Kidney epithelial cell (primary cell): Measurements from ENCODE around the gene ZFR2. TPM values are rescaled to one million over a fixed set of nuclear protein-coding genes. Genes with fewer than 3 reads are reported as not detected.

Experiments
- DNase-seq: peaks from one replicate; pipeline ENCODE4 v3.0.0-alpha.2; 2010; ENCODE audit warnings: low read depth
- H3K27me3 ChIP-seq: 2 replicates; pipeline ENCODE4 v1.6.0; 2011; ENCODE audit warnings: low read length; ENCODE audit not compliant: control insufficient read depth, insufficient read depth
- H3K36me3 ChIP-seq: 2 replicates; pipeline ENCODE4 v1.5.1; 2011; ENCODE audit warnings: low read length; ENCODE audit not compliant: control insufficient read depth, insufficient read depth
- H3K4me3 ChIP-seq: 2 replicates; pipeline ENCODE4 v1.5.1; 2011; ENCODE audit warnings: low read depth, mild to moderate bottlenecking, control low read depth, low read length
- CTCF ChIP-seq: IDR thresholded peaks from 2 replicates; pipeline ENCODE4 v1.5.1; 2011; ENCODE audit warnings: mild to moderate bottlenecking, moderate library complexity, low read length, control low read depth, inconsistent platforms; ENCODE audit not compliant: insufficient read depth, poor library complexity, severe bottlenecking
- total RNA-seq: library from RNA; depleted of rRNA; stranded (reverse); fragments of >200 nt; gene quantifications from 2 replicates; pipeline ENCODE4 v1.2.3, GENCODE V29; 2015

Gene ZFR2
- total RNA-seq, 1 donor from 2014 or later, result 0.17 TPM

GRCh38 chr19:3855320-3855719, 13.5 kb downstream of the ZFR2 start:
- Histone ChIP-seq H3K27me3 (peaks cover 2% of the 10 kb centered on the region), H3K4me3 (no peak overlapping the region), H3K36me3 (no peaks in the 10 kb centered on the region)
- TF ChIP-seq CTCF, result no peak
- DNase-seq, result no peak

- TF ChIP-seq CTCF, result peak; percentile 23
- Histone ChIP-seq H3K27me3 (no peaks in the 10 kb centered on the region), H3K36me3 (no peaks in the 10 kb centered on the region), H3K4me3 (no peak overlapping the region)
- peak; percentile 52 for DNase-seq
These were observed 16.1 kb downstream of the ZFR2 start for GRCh38 chr19:3852614-3853254.

GRCh38 chr19:3852177-3852511, 16.7 kb downstream of the ZFR2 start:
- TF ChIP-seq CTCF, result no peak
- no peaks in the 10 kb centered on the region for H3K27me3 ChIP-seq
- H3K36me3 ChIP-seq, result no peaks in the 10 kb centered on the region

GRCh38 chr19:3851254-3852176, 17.3 kb downstream of the ZFR2 start:
- no peak for TF ChIP-seq CTCF
- H3K4me3 ChIP-seq, result no peak overlapping the region
- no peaks in the 10 kb centered on the region for H3K36me3 ChIP-seq
- DNase-seq, result no peak
- H3K27me3 ChIP-seq, result no peaks in the 10 kb centered on the region

More at GRCh38 chr19:3852177-3852511, 16.7 kb downstream of the ZFR2 start:
- no peak for DNase-seq
- H3K4me3 ChIP-seq, result no peak overlapping the region

GRCh38 chr19:3850320-3850972, 18.4 kb downstream of the ZFR2 start:
- no peak for TF ChIP-seq CTCF
- Histone ChIP-seq H3K4me3 (no peak overlapping the region), H3K36me3 (no peaks in the 10 kb centered on the region), H3K27me3 (no peaks in the 10 kb centered on the region)
- DNase-seq, result no peak
